CD4-positive, alpha-beta T cell treated with Interferon gamma for 1 hour (primary cell): Measurements from ENCODE around the gene PFN3.
A peak's percentile ranks its signal among the peaks of the same experiment; 100 is the strongest.
"Not testable (repeated sequence)": the region's sequence is repeated elsewhere in the genome, so short reads cannot be mapped to it uniquely, and the experiment has no call there.

Experiments
- DNase-seq: peaks from one replicate; pipeline ENCODE4 v3.0.0-alpha.2; 2020

The PFN3 gene

DNA sequence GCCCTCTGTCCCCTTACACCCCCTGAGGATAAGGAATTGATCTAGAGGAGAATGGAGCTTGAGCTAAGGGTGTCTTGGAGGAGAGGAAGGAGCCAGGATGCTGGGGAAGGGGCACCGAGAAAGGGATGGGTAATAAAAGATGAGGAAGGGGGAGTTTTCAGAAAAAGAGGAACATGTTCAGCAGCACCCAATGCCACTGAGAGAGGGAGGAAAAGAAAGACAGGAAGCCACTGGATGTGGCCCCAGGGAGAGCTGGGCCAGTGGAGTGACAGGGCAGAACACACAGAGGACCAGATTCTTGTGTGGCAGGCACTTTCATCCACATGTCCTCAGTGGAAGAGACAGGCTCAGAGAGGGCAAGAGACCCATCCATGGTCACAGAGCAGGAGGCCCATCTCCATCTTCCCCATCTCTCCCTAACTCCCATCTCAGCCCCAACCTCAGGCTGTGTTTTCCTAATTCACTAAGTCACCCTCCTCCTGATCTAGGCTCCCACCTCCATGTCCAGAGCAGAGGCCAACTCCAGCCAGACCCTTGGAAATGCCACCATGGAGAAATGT is 7.2 kb downstream of the PFN3 start:
- DNase-seq, result no peak

DNA sequence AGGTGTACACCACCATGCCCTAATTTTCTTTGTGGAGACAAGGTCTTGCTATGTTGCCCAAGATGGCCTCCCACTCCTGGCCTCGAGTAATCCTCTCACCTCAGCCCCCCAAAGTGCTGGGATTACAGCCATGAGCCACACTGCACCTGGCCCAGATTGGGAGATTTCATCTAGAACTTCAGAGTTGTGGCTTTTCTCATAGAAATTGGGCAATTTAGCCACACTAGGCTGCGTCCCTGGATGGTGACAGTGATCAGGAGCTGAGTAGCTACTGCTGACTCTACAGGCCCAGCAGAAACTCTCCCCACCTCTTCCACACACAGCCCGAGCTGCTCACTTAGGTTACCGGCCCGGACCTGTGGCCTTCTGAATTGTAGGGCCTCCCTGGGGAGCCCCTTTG is 7.7 kb downstream of the PFN3 start:
- no peak for DNase-seq

DNA sequence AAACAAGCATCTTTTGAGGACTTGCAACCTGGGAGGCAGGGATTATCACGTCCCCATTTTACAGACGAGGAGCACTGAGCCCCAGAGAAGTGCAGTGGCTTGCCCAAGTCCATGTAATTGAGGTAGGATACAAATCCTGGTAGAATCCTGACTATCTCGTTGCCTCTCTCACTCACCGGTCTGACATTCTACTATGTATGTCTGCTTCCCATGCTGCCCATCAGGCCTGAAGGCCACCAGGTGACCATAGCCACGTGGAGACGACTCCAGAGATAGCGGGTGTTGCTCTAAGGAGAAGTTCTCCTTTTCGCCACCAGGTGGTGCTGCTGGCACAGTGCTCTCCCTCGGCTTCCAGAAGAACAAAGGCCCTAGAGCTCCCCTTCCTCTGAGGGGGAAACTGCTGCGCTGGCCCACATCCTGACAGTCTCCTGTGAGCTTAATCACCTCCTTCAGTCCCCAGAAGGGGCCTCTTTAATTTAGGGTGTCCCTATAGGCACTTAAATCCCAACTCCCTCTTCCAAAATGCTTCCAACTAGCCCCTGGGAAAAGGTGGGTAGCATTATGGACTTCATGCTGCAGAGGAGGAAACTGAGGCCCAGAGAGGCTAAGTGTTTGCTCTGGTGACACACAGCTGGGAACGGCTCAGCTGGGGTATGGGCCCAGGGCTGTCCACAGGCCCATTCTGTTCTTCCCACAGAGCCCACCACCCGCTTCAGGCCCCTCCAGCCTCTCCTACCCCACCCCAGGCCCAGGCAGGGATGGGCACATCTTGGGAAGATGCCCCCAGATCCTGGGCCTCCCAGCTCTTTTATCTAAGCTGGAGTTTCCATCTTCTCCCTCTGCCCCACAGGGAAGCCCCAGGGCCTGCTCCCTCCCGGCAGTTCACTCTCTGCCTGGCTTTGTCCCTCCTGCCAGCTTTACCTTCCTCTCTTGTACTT is 9.8 kb downstream of the PFN3 start:
- peak; percentile 86 for DNase-seq

DNA sequence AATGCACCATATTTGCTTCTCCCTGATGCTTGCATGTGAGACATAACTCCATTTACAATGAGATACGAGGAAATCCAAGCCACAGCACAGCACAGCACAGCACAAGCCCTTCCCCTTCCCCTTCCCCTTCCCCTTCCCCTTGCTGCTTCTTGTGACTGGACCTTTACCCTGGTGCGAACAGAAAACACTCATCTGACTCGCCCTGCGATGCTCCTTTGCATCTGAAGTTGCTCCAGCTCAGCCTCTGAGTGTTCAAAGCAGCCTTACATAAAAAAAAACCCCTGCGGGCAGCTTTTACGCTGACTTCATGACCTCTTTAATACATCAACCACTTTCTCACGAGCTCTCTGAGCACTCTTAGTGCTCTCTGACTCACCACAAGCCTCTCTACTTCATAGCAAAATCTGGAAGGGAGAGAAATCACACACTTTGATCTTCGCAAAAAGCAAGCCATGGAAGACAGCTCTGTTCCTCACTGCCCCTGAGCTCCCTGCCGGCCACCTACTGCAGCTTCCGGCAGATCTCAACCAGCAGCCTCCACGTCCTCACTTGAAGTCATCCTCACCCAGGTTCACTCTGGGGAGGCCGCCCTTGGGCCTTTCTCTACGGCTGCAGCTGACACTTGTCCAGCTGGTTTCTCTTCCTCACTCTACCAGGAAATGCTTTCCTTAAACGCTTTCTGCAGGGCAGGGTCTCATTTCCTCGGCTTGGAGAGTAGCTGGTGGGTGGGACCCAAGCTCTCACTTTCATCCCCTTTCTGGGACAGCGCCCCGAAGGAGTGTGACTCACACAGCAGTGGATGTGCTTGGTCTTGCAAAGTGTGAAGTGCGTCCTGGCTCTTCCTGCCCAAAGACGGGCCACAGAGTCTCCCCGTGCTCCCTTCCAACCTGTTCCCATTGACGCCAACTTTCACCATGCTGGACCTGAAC is 11.0 kb downstream of the PFN3 start:
- DNase-seq, result peak; percentile 52

DNA sequence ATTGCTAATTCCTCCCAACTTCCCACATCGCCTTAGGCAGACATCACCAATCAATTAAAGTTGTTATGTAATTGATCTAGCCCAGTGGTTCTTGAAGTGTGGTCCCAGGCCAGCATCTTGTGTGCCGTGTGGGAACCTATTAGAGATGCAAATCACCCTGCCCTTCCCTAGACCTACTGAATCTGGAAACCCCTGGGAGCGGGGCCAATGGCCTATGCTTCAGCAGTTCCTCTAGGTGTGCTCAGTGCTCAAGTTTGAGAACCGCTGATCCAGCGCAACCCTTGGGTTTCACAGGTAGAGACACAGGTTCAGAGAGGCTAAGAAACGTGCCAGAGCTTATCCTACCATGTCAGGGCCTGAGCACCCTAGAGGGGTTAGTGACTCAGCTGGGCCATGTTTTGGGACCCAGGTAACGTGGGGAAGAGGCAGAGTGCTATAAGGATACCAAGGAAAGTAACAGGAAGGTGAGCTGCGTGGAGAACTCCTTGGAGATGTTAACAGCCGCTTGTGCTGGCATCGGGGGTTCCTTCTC is 11.9 kb downstream of the PFN3 start:
- DNase-seq, result no peak

GRCh38 chr5:177387405-177387804 is 13.1 kb downstream of the PFN3 start:
- no peak for DNase-seq

DNA sequence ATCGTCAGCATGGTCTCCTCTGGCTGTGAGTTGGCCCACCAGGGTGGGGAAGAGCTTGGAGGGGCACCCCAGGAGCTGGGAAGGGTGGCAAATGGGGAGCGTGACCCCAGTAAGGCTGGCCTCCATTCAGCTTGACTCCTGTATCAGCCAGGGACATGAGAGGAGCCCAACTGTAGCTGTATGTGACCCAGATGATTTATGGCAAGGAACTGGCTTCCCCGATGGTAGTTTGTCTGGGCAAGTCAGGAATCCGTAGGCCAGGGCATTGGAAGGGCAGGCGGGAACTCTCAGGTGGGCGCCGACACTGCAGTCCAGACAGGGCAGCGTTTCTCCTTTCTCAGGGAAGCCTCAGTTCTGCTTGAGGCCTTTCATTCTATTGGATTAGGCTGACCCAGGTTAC is 13.9 kb downstream of the PFN3 start:
- DNase-seq, result no peak

GRCh38 chr5:177385720-177386119 is 14.7 kb downstream of the PFN3 start:
- no peak for DNase-seq

GRCh38 chr5:177384134-177384533 is 16.3 kb downstream of the PFN3 start, which contains the start of gene SLC34A1:
Gene SLC34A1, plus strand, starts transcription at chr5:177384434. Its CDS starts 1,308 bp downstream, at chr5:177385742.
- DNase-seq, result no peak

- no peak for DNase-seq
These were observed 17.3 kb downstream of the PFN3 start for GRCh38 chr5:177383181-177383580.

DNA sequence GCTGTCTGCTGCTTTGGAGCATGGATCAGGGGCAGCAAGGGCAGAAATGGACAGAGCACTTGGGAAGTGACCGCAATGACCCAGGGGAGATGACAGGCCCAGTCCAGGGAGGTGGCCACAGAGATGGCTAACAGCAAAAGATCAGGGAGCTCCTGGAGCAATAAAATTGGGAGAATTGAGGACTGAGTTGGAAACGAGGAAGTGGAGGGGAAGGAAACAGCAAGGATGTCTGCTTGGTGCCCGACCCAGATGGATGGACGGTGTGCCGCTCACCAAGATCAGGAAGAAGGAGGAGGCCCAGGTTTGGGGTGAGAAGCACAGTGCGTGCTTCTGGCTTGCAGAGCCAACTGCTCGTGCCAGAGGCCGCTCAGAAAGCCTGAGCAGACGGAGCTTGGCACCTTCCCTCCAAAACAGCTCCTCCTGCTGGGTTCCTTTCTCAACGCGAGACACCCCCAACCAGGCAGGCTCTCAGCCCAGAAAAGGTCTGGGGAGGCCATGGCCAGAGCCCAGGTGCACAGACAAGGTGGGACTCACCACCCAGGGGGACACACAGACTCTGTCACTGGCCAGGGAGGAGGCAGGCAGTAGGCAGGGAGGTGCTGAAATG is 17.9 kb downstream of the PFN3 start:
- no peak for DNase-seq

DNA sequence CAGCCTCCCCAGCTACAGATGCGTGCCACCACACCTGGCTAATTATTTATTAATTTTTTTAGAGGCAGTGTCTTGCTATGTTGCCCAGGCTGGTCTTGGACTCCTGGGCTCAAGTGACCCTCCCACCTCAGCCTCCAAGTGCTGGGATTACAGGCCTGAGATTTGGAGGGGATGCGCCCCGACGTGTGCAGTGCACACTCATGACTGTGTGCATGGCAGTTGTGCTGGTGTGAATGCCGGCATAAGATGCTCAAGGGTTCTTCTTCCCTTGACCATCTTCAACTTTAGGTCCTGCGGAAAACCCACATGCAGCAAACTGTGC is 19.7 kb downstream of the PFN3 start:
- no peak for DNase-seq

DNA sequence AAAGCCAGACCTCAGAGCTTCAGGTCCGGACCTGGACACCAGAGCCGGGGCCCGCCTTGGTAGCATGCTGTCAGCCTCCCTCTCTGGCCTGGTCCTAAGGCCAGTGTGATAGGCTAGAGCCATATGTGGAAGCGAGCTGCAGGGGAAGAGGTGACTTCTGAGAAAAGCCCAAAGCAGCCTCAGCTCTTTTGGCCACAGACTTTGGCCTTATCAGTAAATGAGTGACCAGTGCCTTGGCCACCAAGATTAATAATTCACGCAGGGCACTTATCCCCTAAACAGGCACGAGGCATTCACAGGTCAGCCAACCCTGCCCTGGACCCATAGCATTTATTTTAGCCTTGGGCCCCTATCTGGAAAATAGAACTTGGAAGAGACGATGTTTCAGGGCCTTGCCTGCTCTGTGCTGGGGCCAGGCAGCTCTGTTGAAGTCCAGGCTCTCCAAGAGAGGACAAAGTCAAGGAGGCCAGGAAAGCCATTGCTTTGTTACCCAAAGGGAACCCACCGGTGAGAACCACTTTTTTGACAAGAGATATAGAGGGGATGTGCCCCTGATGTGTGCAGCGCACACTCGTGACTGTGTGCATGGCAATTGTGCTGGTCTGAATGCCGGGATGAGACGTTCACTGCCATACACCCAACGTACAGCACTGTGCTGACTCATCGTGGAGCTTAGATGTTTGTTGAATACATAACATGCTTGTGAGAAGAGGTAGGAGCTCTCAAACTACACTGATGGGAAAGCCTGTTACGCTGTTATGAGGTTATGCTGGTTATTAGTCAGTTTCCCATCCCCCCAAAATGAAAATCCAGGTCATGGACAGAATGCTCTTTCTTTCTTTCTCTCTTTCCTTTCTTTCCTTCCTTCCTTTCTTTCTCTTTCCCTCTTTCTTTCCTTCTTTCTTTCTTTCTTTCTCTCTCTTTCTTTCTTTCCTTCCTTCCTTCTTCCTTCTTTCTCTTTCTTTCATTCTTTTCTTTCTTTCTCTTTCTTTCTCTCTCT is 21.3 kb downstream of the PFN3 start:
- no peak for DNase-seq

GRCh38 chr5:177377851-177378776 is 22.3 kb downstream of the PFN3 start:
- no peak for DNase-seq

GRCh38 chr5:177376107-177376506 is 24.4 kb downstream of the PFN3 start:
- DNase-seq, result no peak

DNA sequence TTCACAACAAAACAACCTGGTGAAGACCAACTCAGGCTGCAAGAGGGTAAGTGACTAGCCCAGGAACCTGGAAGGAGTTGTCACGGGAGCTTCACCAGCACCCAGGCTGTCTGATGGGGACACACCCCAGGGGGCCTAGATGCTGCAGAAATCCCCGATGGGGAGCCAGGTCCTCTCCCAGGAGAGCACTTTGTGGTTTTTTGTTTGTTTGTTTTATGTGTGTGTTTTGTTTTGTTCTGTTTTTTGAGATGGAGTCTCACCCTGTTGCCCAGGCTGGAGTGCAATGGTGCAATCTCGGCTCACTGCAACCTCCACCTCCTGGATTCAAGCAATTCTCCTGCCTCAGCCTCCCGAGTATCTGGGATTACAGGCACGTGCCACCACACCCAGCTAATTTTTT is 24.9 kb downstream of the PFN3 start:
- not testable (repeated sequence) for DNase-seq

DNA sequence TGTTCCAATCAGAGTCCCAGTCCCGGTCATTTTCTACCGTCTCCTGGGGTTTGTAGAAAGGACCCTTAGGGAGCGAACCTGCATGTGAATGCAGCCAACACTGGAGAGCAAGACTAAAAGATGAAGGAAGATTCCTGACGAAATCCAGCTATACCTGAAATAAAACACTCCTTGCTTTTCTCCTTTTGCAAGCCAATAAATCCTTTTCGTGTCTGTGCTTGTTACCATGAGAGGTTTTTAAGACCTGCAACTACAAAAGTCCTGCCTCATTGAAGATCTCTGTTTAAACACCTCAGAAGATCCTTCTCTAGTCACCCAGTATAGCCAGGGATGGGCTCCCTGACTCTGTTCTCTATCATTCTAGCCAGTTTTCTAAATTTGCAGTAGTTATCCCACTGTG is 26.2 kb downstream of the PFN3 start:
- DNase-seq, result no peak

DNA sequence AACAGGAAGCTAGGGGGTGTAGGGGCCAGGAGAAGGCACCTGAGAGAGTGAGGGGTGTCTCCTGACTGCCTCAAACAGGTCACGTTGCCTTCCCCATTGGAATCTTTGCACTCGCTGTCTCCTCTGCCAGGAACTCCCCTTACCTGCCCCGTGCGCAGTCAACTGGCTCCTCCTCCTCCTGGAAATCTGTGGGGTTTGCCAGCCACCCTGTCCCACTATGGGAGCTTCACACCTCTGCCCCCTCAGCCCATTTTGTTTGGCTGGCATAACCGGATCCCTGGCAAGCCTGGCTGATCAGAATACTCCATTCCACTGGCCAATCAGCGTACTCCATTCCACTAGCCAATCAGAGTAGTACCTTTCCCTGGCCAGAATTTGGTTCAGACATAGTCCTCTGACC is 26.7 kb downstream of the PFN3 start:
- no peak for DNase-seq

GRCh38 chr5:177372910-177373309 is 27.6 kb downstream of the PFN3 start:
- DNase-seq, result no peak
